Measurements from ENCODE around the gene ORMDL1.
A peak's percentile ranks its signal among the peaks of the same experiment; 100 is the strongest.

Gene ORMDL1, protein sequence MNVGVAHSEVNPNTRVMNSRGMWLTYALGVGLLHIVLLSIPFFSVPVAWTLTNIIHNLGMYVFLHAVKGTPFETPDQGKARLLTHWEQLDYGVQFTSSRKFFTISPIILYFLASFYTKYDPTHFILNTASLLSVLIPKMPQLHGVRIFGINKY

GRCh38 chr2:189783927-189784867 lies at the start of gene ORMDL1, which contains the start of gene PMS1:
ORMDL1 (minus strand) TSS chr2:189784339; CDS start chr2:189782595, 1,744 bp downstream.
PMS1 (plus strand) TSS chr2:189784450; CDS start chr2:189791810, 7,360 bp downstream.
- peak; percentile 87 for DNase-seq

GRCh38 chr2:189830510-189830909 lies 46.4 kb upstream of the ORMDL1 start:
- no peak for DNase-seq

DNA sequence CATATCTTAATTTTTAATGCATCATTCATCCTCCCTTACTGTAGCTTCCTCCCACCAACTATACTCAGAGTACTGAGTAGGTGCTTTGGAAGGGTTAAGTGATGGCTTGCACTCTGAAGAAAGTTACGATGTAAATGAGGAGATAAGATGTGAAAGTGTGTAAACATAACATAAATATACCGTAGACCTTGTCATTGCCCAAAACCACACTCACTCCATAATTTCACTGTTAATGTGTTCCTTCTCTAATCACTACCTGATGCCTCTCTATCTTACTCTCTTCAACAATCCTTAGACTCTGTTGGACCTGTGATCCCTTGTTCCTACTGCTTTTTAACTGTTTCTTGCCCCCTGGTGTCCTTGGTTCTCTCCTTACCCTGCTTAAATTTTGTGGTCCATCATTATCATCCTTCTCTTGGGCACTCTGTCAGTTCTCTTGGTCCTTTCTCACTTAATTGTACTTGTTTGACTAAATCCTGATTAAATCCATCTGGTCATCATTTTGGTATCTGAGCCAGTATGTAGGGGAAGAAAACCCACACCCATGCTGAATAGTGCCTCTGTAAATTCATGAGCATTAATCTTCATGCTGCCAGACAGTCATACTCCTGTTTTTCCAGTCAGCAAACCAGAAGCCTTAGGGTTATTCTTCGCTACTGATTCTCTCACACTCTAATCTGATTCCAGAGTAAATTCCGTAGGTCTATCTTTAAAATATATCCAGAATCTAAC lies 45.1 kb upstream of the ORMDL1 start:
- no peak for DNase-seq

GRCh38 chr2:189826039-189826438 lies 41.9 kb upstream of the ORMDL1 start:
- DNase-seq = no peak

DNA sequence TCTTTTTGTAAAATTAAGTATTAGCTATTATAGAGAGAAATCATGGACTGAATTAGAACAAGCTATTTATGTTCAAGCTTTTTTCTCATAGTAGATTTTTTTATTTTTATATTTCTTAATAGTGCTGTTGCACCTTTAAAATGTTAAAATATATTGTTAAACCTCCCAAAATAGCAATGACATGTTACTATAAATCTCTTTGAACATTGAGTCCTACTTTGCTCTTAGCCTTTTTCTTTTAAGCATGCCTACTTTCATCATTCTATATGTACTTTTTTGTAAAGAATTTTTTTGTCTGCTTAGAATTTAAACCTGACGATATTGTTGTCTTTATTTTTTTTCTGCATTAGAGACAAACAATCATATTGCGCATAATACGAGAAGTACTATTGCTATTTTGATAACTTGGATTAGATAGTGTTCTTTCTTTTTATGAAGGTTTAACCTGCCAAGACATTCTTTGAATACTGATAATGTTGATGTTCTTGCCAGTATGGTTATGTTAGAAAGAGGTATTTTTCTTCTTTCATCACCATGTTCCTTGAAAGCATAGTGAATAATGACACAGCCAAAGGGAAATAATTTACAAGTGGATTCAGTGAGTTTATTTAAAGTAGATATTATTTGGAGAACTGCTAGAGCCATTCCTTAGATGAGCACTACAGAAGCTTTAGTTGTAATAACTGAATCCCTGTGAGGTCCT lies 40.7 kb upstream of the ORMDL1 start:
- no peak for DNase-seq

- DNase-seq = no peak
Observed at GRCh38 chr2:189821953-189822748, 38.0 kb upstream of the ORMDL1 start.

- no peak for DNase-seq
Observed at GRCh38 chr2:189819297-189819704, 35.2 kb upstream of the ORMDL1 start.

- no peak for DNase-seq
Observed at GRCh38 chr2:189818249-189819038, 34.3 kb upstream of the ORMDL1 start.

DNA sequence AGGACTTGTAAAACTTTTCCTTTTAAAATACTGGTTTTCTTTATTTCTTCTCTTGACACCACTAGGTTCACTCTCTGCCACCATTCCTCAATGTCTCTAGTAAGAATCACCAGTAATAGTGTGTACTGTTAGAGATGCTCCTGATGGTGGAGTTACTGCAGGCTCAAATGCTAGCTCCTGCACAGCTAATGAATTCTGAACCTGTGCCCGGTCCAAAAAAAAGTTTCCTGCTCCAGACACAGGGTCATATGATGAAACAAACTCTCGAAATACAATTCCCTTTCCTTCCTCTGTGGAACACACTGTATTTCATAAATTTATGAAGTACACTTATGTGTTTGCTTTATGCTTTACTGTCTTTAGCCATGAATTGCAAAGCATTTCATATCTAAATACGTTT lies 19.3 kb upstream of the ORMDL1 start:
- no peak for DNase-seq

GRCh38 chr2:189802396-189802912 lies 18.3 kb upstream of the ORMDL1 start:
- no peak for DNase-seq

DNA sequence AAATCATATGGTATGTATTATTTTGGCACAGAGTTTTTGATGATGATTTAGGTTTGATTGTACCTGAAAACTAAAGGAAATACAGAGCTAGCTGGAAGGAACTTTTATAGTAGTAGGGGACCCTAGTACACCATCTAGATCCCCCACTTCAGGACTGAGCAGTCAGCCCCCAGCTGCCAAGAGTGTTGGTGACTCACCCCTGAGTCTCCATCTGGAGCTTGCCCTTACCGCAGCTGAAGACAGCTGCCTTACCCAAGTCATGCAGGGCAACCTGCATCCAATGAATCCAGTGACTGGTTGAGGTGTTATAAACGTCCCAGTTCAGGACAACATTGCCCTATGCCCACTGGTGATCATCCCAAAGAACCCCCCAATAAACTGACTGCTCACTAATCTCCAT lies 15.4 kb upstream of the ORMDL1 start:
- DNase-seq = no peak

- DNase-seq = no peak
Observed at GRCh38 chr2:189799030-189799331, 14.8 kb upstream of the ORMDL1 start.

GRCh38 chr2:189798312-189799029 lies 14.3 kb upstream of the ORMDL1 start:
- DNase-seq = no peak

- no peak for DNase-seq
Observed at GRCh38 chr2:189797902-189798301, 13.8 kb upstream of the ORMDL1 start.

DNA sequence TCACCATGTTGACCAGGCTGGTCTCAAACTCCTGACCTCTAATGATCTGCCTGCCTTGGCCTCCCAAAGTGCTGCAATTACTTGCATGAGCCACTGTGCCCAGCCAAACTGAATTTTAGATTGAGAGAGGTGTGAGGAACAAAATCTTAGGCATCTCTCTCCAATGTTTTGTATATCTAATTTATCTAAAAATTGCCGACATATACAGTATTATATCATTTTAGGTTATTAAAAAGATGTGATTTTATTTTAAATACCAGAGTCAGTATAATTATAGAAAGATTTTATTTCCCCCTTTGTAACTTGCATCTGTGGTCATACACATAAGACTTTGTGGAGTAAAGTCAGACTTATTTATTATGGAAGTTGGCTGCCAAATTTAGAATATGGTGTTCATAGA lies 10.2 kb upstream of the ORMDL1 start:
- no peak for DNase-seq

- no peak for DNase-seq
Observed at GRCh38 chr2:189791338-189792042, 7.4 kb upstream of the ORMDL1 start.

DNA sequence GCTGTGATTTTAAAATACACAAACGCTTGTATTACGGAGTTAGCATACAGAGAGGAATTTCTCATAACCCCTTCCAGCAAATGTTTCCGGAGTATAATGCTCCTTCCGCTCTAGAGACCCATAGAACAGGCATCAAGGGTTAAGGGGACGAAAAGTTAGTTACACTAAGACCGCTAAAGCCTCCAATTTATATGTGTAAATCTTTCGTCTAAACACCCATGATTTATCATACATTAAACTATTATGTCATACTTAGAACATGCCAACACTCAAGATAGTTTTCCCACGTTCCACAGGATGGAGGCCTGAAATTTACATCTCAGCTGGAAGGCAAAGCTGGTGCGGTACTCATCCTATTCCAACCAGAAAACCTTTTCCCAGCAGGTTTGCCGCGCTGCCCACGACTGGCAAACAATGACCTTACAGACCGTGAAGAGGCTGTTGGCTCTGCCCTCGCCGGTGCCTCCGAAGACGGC lies 650 bp downstream of the ORMDL1 start:
- no peak for DNase-seq

DNA sequence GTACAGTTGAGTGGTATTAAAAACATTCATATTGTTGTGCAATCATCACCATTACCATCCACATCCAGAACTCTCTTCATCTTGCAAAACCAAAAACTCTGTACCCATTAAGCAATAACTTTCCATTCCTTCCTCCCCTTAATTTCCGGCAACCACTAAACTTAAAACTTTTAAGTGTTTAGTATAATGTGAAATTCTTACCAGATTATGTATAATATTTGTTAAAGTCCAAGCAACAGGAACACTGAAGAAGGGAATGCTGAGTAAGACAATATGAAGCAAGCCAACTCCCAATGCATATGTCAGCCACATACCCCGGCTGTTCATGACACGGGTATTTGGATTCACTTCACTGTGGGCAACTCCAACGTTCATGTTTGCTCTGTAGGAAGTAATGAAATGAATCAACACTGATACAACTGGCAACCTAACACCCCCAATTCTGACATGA lies 1.9 kb downstream of the ORMDL1 start:
- DNase-seq = no peak

GRCh38 chr2:189772212-189772611 lies 11.9 kb downstream of the ORMDL1 start:
- no peak for DNase-seq

All from activated T-cell treated with anti-CD3 and anti-CD28 coated beads for 4 hours (primary cell).